8988T (cell line): ENCODE results near the gene PROS1.
"Not testable (repeated sequence)": the region's sequence is repeated elsewhere in the genome, so short reads cannot be mapped to it uniquely, and the experiment has no call there.

Experiments
- DNase-seq: peaks from one replicate; pipeline ENCODE4 v3.0.0; 2011

Gene PROS1

GRCh38 chr3:93965106-93965505, 8.6 kb downstream of the PROS1 start:
- not testable (repeated sequence) for DNase-seq

GRCh38 chr3:93962798-93963197, 10.9 kb downstream of the PROS1 start:
- DNase-seq: no peak

DNA sequence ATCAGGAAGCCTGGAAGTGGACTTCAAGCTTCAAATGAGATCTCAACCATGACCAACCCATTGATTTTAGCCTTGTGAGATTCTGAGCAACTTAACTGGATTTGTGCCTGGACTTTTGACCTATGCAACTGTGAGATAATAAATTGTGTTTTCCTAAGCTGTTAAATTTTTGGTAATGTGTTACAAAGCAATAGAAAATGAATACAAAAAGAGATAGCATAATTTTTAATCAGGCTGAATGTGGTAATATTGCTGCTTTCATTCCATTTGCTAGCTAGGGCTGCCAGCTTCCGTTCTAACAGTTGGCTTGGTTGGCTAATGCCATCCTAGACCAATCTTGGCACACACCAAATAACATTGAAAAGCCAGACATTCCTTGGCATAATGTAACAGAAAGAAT, 12.2 kb downstream of the PROS1 start:
- no peak for DNase-seq

DNA sequence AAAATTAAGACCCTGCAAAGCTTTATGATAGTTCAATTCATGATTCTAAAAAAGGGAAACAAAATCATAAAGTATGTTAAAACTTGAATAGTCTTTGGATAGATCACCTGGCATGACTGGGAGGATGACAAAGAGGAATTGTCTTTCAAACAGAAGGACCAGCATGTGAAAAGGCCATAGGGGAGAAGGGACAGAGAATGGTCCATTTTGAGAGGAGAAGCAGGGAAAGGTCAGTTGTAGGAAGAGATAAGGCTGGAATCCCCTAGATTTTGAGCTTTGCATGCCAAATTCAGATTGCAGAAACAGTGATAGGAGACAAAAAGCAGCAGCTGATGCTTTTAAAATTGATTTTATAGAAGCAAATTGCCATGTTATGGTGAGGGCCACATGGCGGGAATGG, 12.7 kb downstream of the PROS1 start:
- no peak for DNase-seq

GRCh38 chr3:93949958-93950357, 23.7 kb downstream of the PROS1 start:
- DNase-seq: not testable (repeated sequence)

GRCh38 chr3:93937485-93937884, 36.2 kb downstream of the PROS1 start:
- not testable (repeated sequence) for DNase-seq

- DNase-seq: no peak
Measured at GRCh38 chr3:93936549-93936948, 37.1 kb downstream of the PROS1 start.

DNA sequence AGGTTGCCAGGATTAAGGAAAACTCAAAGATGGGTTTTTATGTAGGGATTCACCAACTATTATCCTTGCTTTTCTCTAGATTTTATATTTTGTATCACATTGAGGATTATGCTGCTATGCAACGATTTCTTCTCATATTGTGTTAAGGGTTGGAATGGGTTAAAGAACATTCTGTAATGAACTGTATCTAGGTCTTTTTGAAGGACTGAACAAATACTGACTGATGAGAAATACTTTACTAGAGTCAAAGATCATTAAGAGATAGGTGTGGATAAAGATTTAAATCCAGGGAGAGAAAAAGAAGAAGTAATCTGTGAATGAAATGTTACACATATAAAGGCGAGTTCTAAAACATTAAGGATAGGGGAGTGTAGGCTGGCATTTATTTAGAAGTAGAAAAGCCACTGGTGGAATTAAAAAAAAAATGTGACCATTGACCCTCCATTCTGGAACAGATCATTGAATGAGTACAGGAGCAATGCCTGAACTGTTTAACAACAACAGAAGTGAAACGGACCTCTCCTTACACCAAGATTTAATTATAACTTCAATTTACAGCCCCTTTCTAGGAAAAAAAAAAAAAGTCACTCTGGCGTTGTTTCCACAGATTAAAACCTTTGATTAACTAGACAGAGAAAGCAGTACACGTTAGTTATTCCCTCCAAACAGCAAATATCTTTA, 39.2 kb downstream of the PROS1 start:
- DNase-seq: no peak

- DNase-seq: no peak
Measured at GRCh38 chr3:93931597-93932229, 42.0 kb downstream of the PROS1 start.

GRCh38 chr3:93930041-93930440, 43.7 kb downstream of the PROS1 start:
- DNase-seq: no peak

DNA sequence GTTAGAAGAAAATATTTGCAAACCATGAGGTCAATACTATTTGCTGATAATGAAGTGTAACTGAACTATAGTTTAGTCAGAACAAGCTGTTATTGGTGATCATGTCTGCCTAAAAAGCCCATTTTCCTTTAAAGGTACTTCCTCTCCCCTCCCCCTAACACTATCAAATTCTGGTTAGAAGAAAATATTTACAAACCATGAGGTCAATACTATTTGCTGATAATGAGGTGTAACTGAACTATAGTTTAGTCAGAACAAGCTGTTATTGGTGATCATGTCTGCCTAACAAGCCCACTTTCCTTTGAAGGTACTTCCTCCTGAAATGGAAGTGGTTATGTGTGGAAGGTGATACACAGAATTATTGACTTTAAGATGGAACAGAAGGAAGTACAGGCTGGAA, 46.9 kb downstream of the PROS1 start:
- DNase-seq: no peak

- no peak for DNase-seq
Measured at GRCh38 chr3:93924491-93924890, 49.2 kb downstream of the PROS1 start.

DNA sequence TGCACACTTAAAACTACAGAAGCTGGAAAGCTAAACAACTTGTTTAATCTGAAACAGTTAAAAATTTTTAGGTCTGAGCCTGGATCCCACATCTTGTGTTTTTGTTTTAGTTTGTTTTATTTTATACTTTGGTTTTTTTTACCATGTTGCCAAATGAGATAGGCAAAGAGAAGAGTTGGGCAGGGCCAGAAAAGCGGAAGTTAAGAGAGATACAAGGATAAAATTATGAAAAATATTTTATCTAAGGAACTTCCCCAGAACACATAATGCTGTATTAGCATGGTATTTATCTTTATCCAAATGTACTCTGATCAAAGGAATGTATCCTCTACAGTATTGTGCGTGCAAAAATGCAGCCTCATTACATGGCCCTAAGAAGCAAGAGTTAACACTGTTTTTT, 50.7 kb downstream of the PROS1 start:
- DNase-seq: no peak

DNA sequence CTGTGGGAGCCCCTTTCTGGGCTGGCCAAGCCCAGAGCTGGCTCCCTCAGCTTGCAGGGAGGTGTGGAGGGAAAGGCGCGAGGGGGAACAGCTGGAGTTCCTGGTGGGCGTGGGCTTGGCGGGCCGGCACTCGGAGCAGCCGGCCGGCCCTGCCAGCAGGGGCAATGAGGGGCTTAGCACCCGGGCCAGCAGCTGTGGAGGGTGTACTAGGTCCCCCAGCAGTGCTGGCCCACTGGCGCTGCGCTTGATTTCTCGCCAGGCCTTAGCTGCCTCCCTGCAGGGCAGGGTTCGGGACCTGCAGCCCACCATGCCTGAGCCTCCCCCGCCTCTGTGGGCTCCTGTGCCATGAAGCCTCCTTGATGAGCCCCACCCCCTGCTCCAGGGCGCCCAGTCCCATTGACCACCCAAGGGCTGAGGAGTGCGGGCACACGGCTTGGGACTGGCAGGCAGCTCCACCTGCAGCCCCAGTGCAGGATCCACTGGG, 56.1 kb downstream of the PROS1 start:
- not testable (repeated sequence) for DNase-seq

- not testable (repeated sequence) for DNase-seq
Measured at GRCh38 chr3:93913623-93914022, 60.1 kb downstream of the PROS1 start.

DNA sequence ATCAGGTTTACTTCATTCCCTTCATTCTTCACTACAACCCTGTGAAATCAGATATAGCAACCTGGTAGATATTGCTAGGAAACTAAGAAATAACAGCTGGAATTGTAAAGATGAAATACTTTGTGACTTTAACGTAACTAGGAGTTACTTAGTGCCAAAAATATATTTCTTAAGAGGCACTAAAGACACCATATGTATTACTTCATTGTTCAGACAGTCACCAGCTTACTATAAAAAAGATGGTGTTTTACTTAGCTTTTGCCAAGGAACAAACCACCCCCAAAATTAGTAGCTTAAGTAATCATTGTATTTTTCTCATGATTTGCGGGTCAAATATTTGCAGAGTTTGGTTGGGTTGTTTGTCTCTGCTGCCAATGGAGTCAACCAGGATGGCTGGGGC, 62.5 kb downstream of the PROS1 start:
- no peak for DNase-seq

- DNase-seq: no peak
Measured at GRCh38 chr3:93910097-93910496, 63.6 kb downstream of the PROS1 start.

- no peak for DNase-seq
Measured at GRCh38 chr3:93907132-93907531, 66.6 kb downstream of the PROS1 start.

- no peak for DNase-seq
Measured at GRCh38 chr3:93906245-93906644, 67.5 kb downstream of the PROS1 start.

DNA sequence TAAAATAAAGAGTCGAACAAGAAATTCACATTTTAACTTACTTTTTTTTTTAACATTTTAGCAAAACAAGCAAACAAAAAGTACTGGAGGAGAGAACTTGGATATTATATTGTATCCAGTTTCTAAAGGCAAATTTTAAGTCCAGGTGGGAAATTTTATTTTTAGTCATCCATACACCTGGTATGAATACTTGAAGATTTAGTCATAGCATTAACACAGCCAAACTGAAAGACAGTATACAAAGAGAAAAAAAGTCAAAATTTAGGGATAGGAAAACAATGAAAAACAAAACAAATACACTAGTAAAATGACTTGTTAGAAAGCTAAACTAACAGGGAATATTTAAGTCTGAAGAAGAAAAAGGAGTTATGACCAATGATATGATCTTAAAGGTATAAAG, 69.1 kb downstream of the PROS1 start:
- DNase-seq: no peak

DNA sequence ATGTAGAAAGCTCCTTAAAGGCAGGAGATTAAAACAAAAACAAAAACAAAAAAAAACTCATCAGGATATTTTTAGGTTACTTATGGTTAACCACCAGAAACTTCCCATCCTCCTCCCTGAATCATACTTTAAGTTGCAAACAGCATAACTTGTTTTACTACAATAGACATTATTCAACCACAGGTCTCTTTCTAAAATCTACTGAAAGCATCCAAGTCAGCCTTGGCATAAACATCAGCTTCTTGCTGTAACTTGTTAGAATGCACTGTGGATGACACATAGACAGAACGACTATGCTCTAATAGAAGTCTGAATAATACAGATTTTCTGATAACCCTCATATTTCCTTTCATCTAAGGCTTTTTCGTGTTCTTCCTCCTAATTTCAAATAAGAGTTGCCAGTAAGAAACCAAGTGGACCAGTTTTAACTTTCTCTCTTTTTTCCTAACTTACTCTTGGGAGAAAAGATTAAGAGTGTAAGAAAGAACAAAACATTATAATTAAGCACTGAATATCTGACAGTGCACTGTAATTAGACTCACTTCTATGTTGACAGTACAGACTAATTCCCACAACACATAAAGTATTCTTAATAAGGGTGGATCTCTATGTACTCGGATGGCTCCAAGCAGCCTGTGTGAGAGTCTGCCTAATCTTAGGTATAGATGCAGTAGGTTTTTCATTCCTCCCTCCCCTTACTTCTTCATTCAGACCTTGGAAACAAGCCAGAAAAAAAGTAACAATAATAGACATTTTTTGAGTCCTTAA, 95.3 kb downstream of the PROS1 start:
- DNase-seq: not testable (repeated sequence)

GRCh38 chr3:93877427-93877826, 96.3 kb downstream of the PROS1 start:
- not testable (repeated sequence) for DNase-seq

GRCh38 chr3:93873412-93873811, 100.3 kb downstream of the PROS1 start:
- not testable (repeated sequence) for DNase-seq

GRCh38 chr3:93867425-93867824, 106.3 kb downstream of the PROS1 start:
- no peak for DNase-seq
